Pancreas (tissue), 10 donors: Measurements from ENCODE around the gene DTNBP1. TPM values are rescaled to one million over a fixed set of nuclear protein-coding genes. Genes with fewer than 3 reads are reported as not detected.
A peak's percentile ranks its signal among the peaks of the same experiment; 100 is the strongest.

Experiments used
- ATAC-seq, 4 donors: fragments of 200-7000 bp; cut with Tn5 transposase; one replicate each; pipeline versions ENCODE4 v1.8.0 to v1.9.1; 2020; ENCODE audit warnings: mild to moderate bottlenecking in 4 of 4, moderate library complexity in 4 of 4
- DNase-seq, 6 donors: peaks; one replicate each; pipeline ENCODE4 v3.0.0-alpha.2; 2020
- FAIRE-seq: peaks from 2 replicates; lab custom pipeline; 2012; peaks lifted over from hg19 to GRCh38; lab: Jason Lieb, UNC
- H3K27ac ChIP-seq, 4 donors: fragments of 200-600 bp; sonication (generic); 1 replicate in 3 of 4; 2 replicates in 1 of 4; pipeline versions ENCODE4 v1.5.0 to v1.8.0; 2020
- H3K27me3 ChIP-seq, 4 donors: fragments of 200-600 bp; one replicate each; pipeline ENCODE4 v1.8.0; 2021
- H3K36me3 ChIP-seq, 3 donors: fragments of 200-600 bp; sonication (generic) in 1 of 3; one replicate each; pipeline versions ENCODE4 v1.5.0 to v1.8.0; 2020 to 2021
- H3K4me1 ChIP-seq, 3 donors: fragments of 200-600 bp; one replicate each; pipeline ENCODE4 v1.8.0; 2021
- H3K4me3 ChIP-seq, 4 donors: fragments of 200-600 bp; sonication (generic) in 2 of 4; one replicate each; pipeline versions ENCODE4 v1.5.0 to v1.8.0; 2020 to 2021
- H3K9me3 ChIP-seq, 4 donors: fragments of 200-600 bp; one replicate each; pipeline ENCODE4 v1.8.0; 2021
- WGBS, 2 donors: extraction: QIAGEN DNeasy Blood & Tissue Kit; methylation state at CpG; one replicate each; pipeline ENCODE4 v1.1.7; 2013; 5-methylcytosine and 5-hydroxymethylcytosine counted together
- intact Hi-C, 3 donors: fragments of 100-400 bp; cut with DNase I; formaldehyde crosslinking; loops; one replicate each; pipeline versions ENCODE4 v1.11.1 to v1.14.2; 2022
- polyA plus RNA-seq, 2 donors: library from polyadenylated mRNA; stranded (reverse); fragments of 200-250 nt; gene quantifications; one replicate each; pipeline ENCODE4 v1.2.3, GENCODE V29; 2013
- total RNA-seq, 6 donors: library from RNA; stranded (reverse); fragmentation: NEBNext Ultra II Directional in 4 of 6; extraction: Animal tissue kit (Norgen Biotek cat#: 25700) in 4 of 6; gene quantifications; one replicate each; pipeline versions ENCODE4 v1.2.1 to v1.2.4, GENCODE V29; 2021 to 2023
- TF ChIP-seq, protein P1 (sequence below), 4 donors: fragments of 200-600 bp; sonication (generic) in 3 of 4; IDR thresholded peaks; one replicate each; pipeline versions ENCODE4 v1.5.0 to v1.8.0; 2021; ENCODE audit warnings: antibody characterized with exemption in 4 of 4
- donor health status: healthy with polysubstance abuse.
- donor health status: DM: no; HTN: no; CAD: no; lungs with moderate emphysema.
- donor health status: DM: no; HTN: no; CAD: no.
- donor health status: control.
- donor health status: control.
- donor health status: Bipolar disorder and iron deficiency.
- donor health status: DM: yes; HTN: yes; CAD: no.
- donor health status: DM: no; HTN: no; CAD: no.
- donor health status: DM: no; HTN: no; CAD: no.
- donor health status: DM: yes; HTN: yes; CAD: no.

Gene DTNBP1
- total and polyA plus RNA-seq, 8 donors, result 6.5 to 11.5 (median 8.0) TPM

DNA sequence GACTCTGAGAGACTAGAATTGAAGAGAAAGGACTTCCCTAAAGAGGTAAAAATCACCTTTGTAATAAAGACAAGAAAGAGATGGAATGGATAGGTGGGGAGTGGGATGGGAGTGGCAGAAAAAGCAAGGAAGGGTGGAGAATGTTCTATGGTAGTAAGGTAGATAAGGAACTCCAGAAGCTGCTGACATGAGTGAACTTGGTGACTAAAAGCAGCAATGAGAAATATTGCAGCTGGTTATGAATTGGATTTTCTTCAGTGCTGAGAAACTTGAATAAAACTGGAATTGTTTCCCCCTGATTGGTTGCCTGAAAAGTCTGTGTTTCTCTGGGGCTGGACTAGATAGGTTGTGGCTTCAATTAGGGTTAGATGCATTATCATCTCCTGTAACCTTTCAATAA, 15.7 kb upstream of the DTNBP1 start:
- TF ChIP-seq, protein P1, sequence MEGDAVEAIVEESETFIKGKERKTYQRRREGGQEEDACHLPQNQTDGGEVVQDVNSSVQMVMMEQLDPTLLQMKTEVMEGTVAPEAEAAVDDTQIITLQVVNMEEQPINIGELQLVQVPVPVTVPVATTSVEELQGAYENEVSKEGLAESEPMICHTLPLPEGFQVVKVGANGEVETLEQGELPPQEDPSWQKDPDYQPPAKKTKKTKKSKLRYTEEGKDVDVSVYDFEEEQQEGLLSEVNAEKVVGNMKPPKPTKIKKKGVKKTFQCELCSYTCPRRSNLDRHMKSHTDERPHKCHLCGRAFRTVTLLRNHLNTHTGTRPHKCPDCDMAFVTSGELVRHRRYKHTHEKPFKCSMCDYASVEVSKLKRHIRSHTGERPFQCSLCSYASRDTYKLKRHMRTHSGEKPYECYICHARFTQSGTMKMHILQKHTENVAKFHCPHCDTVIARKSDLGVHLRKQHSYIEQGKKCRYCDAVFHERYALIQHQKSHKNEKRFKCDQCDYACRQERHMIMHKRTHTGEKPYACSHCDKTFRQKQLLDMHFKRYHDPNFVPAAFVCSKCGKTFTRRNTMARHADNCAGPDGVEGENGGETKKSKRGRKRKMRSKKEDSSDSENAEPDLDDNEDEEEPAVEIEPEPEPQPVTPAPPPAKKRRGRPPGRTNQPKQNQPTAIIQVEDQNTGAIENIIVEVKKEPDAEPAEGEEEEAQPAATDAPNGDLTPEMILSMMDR (IDR thresholded peaks at IDR 0.05), result no peak
- Histone ChIP-seq H3K27ac (no peak overlapping the region), H3K27me3 (no peaks in the 10 kb centered on the region), H3K9me3 (no peaks in the 10 kb centered on the region), H3K4me3 (no peak overlapping the region), H3K36me3 (no peaks in the 10 kb centered on the region), H3K4me1 (no peaks in the 10 kb centered on the region)
- ATAC-seq, result peak in 3 of 4 donors; percentile 40 to 62 (median 52)
- intact Hi-C loops, result no loop called here
- DNase-seq, result no peak
- FAIRE-seq, result no peak

DNA sequence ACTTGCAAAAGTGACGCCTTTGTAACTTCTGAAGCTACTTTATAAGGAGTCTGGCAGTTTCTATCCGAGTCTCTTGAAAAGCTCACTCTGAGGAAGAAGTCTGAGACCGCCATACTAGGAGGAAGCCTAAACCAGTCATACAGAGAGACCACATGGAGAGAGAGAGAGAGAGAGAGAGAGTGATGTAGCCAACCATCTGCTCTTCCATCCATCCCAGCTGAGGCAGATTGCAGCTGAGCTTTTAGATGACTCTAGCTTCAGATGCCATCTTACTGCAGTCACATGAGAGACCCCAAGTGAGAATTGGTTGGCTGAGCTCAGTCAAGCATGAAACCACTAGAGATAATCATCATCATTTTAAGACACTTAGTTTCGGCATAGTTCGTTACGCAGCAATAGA, 15.0 kb upstream of the DTNBP1 start:
- H3K27me3 ChIP-seq, result no peaks in the 10 kb centered on the region
- H3K36me3 ChIP-seq, result no peaks in the 10 kb centered on the region
- 93 to 95% methylated on average over 6 of the region's 6 CpGs for WGBS, 2 donors
- no peak overlapping the region for H3K4me3 ChIP-seq
- H3K27ac ChIP-seq, result no peak overlapping the region
- no peaks in the 10 kb centered on the region for H3K4me1 ChIP-seq
- no peaks in the 10 kb centered on the region for H3K9me3 ChIP-seq
- DNase-seq (no peak), ATAC-seq (no peak), FAIRE-seq (no peak)
- TF ChIP-seq, protein P1 (IDR thresholded peaks at IDR 0.05), result no peak
- intact Hi-C loops, result no loop called here

DNA sequence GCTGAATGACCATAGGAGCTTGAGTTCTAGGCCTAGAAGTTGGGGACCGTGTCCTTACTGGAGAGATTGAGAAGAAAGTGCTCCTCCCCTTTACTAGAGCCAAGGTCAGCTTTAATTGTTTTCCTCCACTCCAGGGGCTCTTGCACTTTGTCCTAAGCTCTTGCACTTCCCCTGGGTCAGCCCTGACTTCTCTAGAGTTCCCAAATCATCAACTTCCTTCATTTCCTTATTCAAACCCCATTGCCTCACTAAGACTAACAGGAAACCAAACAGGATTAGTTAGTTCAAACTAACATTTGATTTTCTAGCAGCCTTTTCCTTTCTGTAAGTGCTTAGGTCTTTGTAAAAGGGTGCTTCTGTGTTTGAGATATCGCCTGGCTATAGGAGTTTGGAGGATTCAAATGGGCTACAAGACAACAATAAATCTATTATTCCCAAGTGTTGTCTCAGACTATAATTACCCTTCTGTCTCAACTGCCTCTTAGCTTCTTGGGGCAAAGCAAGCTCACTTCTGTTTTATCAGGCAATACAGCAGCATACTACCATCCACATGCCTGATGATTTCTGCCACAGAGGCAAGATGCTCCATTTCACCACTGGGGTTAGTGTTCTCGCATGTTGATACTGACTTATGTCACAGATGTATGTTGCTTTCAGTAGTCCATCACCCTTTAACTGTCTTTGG, 12.8 kb upstream of the DTNBP1 start:
- Histone ChIP-seq H3K27me3 (no peaks in the 10 kb centered on the region), H3K9me3 (no peaks in the 10 kb centered on the region), H3K36me3 (no peaks in the 10 kb centered on the region), H3K4me1 (no peaks in the 10 kb centered on the region), H3K4me3 (no peak overlapping the region), H3K27ac (no peak overlapping the region)
- DNase-seq (no peak), ATAC-seq (peak in 2 of 4 donors; percentile 49 to 56), FAIRE-seq (no peak)
- 80 to 88% methylated on average over 3 of the region's 3 CpGs for WGBS, 2 donors
- intact Hi-C loops, result no loop called here
- TF ChIP-seq, protein P1 (IDR thresholded peaks at IDR 0.05), result no peak

DNA sequence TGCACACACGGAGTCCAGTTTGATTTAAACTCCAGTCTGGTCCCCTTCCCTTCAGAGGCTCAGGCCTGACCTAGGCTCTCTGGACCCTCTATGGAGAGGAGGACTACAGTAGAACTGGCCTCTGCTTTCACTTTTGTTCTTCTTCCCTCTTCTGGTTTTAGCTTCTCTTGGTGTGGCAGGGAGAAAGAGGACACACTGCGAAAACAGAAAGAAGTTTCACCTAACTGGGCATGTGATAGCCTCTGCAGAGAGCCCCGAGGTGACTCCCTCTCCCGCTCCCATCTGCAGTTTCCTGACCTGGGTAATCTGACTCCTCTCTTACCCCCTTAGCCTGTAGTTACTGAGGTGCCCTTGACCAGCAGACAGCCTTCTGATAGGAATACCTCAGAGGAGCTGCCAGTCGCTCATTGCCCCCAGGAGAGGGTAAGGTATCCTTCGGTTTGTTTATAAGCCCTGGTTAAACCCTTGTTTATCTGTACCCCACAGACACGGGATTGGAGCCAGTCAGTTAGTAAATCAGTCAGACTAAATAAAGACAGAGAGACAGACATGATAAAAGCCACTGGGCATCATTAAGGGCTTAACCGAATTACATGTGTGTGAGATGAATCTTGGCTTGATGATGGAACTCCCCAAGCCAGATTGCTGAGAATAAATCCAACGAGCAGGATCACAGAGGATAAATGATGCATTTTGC, 12.0 kb upstream of the DTNBP1 start:
- Histone ChIP-seq H3K4me3 (no peak overlapping the region), H3K9me3 (no peaks in the 10 kb centered on the region), H3K27me3 (no peaks in the 10 kb centered on the region), H3K36me3 (no peaks in the 10 kb centered on the region), H3K27ac (no peak overlapping the region), H3K4me1 (no peaks in the 10 kb centered on the region)
- ATAC-seq (peak in 1 of 4 donors; percentile 54), FAIRE-seq (no peak), DNase-seq (no peak)
- intact Hi-C loops, result no loop called here
- 71% methylated on average over 9 of the region's 9 CpGs for WGBS, 2 donors
- TF ChIP-seq, protein P1 (IDR thresholded peaks at IDR 0.05), result no peak

DNA sequence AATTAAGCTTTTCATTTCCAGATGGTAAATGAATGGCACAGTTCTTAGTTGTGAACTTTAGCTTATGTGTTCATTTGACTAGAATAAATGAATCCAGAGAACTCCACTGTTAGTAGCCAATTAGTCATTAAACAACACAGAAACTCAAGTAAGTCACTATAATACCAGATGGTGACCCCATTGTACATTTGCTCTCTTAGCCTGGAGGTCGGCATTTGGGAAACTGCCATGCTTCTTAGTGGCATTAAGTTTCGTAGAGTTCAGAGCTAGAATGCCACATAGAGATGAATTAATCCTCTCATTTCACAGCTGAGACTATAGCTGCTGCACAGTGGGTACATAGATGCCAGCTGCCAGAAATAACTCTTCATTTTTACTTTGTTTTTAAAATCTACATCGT, 10.8 kb upstream of the DTNBP1 start:
- ATAC-seq, result no peak
- 83 to 88% methylated on average over 3 of the region's 3 CpGs for WGBS, 2 donors

More for the DNA sequence above, 10.8 kb upstream of the DTNBP1 start:
- Histone ChIP-seq H3K9me3 (no peaks in the 10 kb centered on the region), H3K36me3 (no peaks in the 10 kb centered on the region), H3K4me3 (no peak overlapping the region), H3K27me3 (no peaks in the 10 kb centered on the region), H3K27ac (no peak overlapping the region), H3K4me1 (no peaks in the 10 kb centered on the region)
- no peak for DNase-seq
- no peak for FAIRE-seq
- TF ChIP-seq, protein P1 (IDR thresholded peaks at IDR 0.05), result no peak
- intact Hi-C loops, result no loop called here
